Measurements from ENCODE around the gene ACTL7A. TPM values are rescaled to one million over a fixed set of nuclear protein-coding genes. Genes with fewer than 3 reads are reported as not detected.
"Not testable (repeated sequence)": the region's sequence is repeated elsewhere in the genome, so short reads cannot be mapped to it uniquely, and the experiment has no call there.

Gene ACTL7A
- total and polyA plus RNA-seq, 2 experiments from 2014 or later, result not detected

DNA sequence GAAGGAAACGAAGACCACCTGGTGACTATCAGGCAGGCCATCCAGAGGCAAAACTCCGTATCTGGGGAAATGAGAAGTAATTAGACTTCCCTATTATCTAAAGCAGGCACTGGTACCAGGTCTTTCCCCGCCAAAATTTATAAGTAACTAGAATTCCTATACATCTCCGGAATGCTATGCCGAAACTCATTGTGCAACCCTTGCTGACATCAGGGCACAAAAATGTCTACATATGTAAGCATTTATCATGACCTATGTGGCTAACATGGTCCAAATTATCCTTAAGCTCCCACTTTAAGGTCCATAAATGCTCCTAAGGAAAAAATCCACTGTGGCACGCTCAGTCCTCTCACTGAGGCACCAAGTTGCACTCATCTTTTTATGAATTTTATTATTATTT, 24.0 kb upstream of the ACTL7A start (continued):
- TF ChIP-seq, protein P1, sequence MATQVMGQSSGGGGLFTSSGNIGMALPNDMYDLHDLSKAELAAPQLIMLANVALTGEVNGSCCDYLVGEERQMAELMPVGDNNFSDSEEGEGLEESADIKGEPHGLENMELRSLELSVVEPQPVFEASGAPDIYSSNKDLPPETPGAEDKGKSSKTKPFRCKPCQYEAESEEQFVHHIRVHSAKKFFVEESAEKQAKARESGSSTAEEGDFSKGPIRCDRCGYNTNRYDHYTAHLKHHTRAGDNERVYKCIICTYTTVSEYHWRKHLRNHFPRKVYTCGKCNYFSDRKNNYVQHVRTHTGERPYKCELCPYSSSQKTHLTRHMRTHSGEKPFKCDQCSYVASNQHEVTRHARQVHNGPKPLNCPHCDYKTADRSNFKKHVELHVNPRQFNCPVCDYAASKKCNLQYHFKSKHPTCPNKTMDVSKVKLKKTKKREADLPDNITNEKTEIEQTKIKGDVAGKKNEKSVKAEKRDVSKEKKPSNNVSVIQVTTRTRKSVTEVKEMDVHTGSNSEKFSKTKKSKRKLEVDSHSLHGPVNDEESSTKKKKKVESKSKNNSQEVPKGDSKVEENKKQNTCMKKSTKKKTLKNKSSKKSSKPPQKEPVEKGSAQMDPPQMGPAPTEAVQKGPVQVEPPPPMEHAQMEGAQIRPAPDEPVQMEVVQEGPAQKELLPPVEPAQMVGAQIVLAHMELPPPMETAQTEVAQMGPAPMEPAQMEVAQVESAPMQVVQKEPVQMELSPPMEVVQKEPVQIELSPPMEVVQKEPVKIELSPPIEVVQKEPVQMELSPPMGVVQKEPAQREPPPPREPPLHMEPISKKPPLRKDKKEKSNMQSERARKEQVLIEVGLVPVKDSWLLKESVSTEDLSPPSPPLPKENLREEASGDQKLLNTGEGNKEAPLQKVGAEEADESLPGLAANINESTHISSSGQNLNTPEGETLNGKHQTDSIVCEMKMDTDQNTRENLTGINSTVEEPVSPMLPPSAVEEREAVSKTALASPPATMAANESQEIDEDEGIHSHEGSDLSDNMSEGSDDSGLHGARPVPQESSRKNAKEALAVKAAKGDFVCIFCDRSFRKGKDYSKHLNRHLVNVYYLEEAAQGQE (IDR thresholded peaks at IDR 0.05; ENCODE audit: unreplicated experiment), result no peak
- no peak for TF ChIP-seq CREB1 (CRISPR knock-in tag; IDR thresholded peaks at IDR 0.05; ENCODE audit: low read depth)

DNA sequence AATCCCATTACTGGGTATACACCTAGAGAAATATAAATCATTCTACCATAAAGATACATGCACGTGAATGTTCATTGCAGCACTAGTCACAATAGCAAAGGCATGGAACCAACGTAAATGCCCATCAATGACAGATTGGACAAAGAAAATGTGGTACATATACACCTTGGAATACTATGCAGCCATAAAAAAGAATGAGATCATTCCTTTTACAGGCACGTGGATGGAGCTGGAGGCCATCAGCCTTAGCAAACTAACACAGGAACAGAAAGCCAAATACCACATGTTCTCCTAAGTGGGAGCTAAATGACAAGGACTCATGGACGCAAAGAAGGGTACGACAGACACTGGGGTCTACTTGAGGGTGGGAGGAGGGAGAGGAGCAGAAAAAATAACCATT, 22.5 kb upstream of the ACTL7A start:
- not testable (repeated sequence) for H3K36me3 ChIP-seq (ENCODE audit: insufficient read depth)

DNA sequence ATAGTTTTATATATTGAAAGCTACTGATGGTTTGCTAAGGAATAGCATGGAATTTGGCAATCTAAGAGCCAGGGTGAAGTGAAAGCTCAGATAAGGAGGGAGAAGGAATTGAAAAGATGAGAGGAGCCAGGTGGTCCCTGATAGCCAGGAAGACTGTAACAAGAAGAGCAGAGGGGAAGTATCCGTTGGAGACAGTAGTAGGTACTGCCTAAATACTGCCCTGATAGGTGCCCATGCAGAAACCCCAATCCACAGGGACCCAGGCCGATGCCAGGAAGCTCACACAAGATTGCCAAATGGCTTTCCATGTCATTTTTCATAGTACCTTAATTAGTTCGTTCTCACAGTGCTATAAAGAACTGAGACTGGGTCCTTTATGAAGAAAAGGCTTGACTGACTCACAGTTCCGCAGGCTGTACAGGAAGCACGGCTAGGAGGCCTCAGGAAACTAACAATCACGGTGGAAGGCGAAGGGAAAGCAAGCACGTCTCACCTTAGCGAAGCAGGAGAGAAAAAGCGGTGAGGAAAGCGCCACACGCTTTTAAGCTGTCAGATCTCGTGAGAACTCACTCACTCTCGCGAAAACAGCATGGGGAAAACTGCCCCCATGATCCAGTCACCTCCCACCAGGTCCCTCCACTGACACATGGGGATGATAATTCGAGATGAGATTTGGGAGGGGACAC, 19.3 kb upstream of the ACTL7A start:
- no peaks in the 10 kb centered on the region for H3K36me3 ChIP-seq (ENCODE audit: insufficient read depth)
- H2AFZ ChIP-seq, result peak overlapping the region; percentile 92
- no peak overlapping the region for H3K27ac ChIP-seq (ENCODE audit: low read depth)
- H3K4me1 ChIP-seq (ENCODE audit: insufficient read depth), result peaks cover 3% of the 10 kb centered on the region; the same call in 1 of the 2 replicates
- peak; percentile 29; the same call in 1 of the 3 replicates for ATAC-seq
- Mint-ChIP-seq H3K27me3 (ENCODE audit: insufficient read depth, low read depth, poor library complexity) (no peaks in the 10 kb centered on the region), H3K9me3 (no peaks in the 10 kb centered on the region; the same call in 2 of the 3 replicates), H3K36me3 (ENCODE audit: low read depth) (no peaks in the 10 kb centered on the region), H3K27ac (no peak overlapping the region), H3K4me1 (peaks cover 2% of the 10 kb centered on the region; the same call in 1 of the 3 replicates), H3K4me3 (no peak overlapping the region)
- H3K79me2 ChIP-seq (replicated peaks; ENCODE audit: insufficient read depth), result no peaks in the 10 kb centered on the region
- no peaks in the 10 kb centered on the region for H3K9me2 ChIP-seq (ENCODE audit: insufficient read depth)
- DNase-seq (ENCODE audit: low spot score), result peak; percentile 12
- no peak overlapping the region for H3K4me3 ChIP-seq
- no peaks in the 10 kb centered on the region for H4K20me1 ChIP-seq (replicated peaks; ENCODE audit: insufficient read depth)
- H3K27me3 ChIP-seq (ENCODE audit: insufficient read depth), result no peaks in the 10 kb centered on the region
- H3K4me2 ChIP-seq, result no peak overlapping the region
- no peaks in the 10 kb centered on the region for H3F3A ChIP-seq (replicated peaks; ENCODE audit: low read depth)
- TF ChIP-seq, protein P2, sequence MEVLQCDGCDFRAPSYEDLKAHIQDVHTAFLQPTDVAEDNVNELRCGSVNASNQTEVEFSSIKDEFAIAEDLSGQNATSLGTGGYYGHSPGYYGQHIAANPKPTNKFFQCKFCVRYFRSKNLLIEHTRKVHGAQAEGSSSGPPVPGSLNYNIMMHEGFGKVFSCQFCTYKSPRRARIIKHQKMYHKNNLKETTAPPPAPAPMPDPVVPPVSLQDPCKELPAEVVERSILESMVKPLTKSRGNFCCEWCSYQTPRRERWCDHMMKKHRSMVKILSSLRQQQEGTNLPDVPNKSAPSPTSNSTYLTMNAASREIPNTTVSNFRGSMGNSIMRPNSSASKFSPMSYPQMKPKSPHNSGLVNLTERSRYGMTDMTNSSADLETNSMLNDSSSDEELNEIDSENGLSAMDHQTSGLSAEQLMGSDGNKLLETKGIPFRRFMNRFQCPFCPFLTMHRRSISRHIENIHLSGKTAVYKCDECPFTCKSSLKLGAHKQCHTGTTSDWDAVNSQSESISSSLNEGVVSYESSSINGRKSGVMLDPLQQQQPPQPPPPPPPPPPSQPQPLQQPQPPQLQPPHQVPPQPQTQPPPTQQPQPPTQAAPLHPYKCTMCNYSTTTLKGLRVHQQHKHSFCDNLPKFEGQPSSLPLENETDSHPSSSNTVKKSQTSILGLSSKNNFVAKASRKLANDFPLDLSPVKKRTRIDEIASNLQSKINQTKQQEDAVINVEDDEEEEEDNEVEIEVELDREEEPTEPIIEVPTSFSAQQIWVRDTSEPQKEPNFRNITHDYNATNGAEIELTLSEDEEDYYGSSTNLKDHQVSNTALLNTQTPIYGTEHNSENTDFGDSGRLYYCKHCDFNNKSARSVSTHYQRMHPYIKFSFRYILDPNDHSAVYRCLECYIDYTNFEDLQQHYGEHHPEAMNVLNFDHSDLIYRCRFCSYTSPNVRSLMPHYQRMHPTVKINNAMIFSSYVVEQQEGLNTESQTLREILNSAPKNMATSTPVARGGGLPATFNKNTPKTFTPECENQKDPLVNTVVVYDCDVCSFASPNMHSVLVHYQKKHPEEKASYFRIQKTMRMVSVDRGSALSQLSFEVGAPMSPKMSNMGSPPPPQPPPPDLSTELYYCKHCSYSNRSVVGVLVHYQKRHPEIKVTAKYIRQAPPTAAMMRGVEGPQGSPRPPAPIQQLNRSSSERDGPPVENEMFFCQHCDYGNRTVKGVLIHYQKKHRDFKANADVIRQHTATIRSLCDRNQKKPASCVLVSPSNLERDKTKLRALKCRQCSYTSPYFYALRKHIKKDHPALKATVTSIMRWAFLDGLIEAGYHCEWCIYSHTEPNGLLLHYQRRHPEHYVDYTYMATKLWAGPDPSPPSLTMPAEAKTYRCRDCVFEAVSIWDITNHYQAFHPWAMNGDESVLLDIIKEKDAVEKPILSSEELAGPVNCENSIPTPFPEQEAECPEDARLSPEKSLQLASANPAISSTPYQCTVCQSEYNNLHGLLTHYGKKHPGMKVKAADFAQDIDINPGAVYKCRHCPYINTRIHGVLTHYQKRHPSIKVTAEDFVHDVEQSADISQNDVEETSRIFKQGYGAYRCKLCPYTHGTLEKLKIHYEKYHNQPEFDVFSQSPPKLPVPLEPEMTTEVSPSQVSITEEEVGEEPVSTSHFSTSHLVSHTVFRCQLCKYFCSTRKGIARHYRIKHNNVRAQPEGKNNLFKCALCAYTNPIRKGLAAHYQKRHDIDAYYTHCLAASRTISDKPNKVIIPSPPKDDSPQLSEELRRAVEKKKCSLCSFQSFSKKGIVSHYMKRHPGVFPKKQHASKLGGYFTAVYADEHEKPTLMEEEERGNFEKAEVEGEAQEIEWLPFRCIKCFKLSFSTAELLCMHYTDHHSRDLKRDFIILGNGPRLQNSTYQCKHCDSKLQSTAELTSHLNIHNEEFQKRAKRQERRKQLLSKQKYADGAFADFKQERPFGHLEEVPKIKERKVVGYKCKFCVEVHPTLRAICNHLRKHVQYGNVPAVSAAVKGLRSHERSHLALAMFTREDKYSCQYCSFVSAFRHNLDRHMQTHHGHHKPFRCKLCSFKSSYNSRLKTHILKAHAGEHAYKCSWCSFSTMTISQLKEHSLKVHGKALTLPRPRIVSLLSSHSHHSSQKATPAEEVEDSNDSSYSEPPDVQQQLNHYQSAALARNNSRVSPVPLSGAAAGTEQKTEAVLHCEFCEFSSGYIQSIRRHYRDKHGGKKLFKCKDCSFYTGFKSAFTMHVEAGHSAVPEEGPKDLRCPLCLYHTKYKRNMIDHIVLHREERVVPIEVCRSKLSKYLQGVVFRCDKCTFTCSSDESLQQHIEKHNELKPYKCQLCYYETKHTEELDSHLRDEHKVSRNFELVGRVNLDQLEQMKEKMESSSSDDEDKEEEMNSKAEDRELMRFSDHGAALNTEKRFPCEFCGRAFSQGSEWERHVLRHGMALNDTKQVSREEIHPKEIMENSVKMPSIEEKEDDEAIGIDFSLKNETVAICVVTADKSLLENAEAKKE (CRISPR knock-in tag; IDR thresholded peaks at IDR 0.05), result no peak
- TF ChIP-seq, protein P3, sequence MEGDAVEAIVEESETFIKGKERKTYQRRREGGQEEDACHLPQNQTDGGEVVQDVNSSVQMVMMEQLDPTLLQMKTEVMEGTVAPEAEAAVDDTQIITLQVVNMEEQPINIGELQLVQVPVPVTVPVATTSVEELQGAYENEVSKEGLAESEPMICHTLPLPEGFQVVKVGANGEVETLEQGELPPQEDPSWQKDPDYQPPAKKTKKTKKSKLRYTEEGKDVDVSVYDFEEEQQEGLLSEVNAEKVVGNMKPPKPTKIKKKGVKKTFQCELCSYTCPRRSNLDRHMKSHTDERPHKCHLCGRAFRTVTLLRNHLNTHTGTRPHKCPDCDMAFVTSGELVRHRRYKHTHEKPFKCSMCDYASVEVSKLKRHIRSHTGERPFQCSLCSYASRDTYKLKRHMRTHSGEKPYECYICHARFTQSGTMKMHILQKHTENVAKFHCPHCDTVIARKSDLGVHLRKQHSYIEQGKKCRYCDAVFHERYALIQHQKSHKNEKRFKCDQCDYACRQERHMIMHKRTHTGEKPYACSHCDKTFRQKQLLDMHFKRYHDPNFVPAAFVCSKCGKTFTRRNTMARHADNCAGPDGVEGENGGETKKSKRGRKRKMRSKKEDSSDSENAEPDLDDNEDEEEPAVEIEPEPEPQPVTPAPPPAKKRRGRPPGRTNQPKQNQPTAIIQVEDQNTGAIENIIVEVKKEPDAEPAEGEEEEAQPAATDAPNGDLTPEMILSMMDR (conservative IDR thresholded peaks at IDR 0.05; ENCODE audit: low read depth in 2 of 2), result no peak
- no peak for TF ChIP-seq EZH2 (IDR thresholded peaks at IDR 0.05; ENCODE audit: low read depth, unreplicated experiment)

More for the DNA sequence above, 22.5 kb upstream of the ACTL7A start:
- H3K27me3 ChIP-seq (ENCODE audit: insufficient read depth); H3K27me3 Mint-ChIP-seq (ENCODE audit: insufficient read depth, low read depth, poor library complexity); H3F3A ChIP-seq (replicated peaks; ENCODE audit: low read depth); H3K4me3 Mint-ChIP-seq; H3K79me2 ChIP-seq (replicated peaks; ENCODE audit: insufficient read depth); DNase-seq (ENCODE audit: low spot score); H3K4me2 ChIP-seq; H3K27ac Mint-ChIP-seq; H4K20me1 ChIP-seq (replicated peaks; ENCODE audit: insufficient read depth); H3K27ac ChIP-seq (ENCODE audit: low read depth); H3K4me3 ChIP-seq; H3K36me3 Mint-ChIP-seq (ENCODE audit: low read depth); H3K9me2 ChIP-seq (ENCODE audit: insufficient read depth); H2AFZ ChIP-seq; ATAC-seq; H3K9me3 Mint-ChIP-seq; H3K4me1 ChIP-seq (ENCODE audit: insufficient read depth): not testable (repeated sequence)
- peaks cover 14% of the 10 kb centered on the region for H3K4me1 Mint-ChIP-seq
